H1 (cell line): ENCODE measurements around the gene CFDP1. TPM values are rescaled to one million over a fixed set of nuclear protein-coding genes. Genes with fewer than 3 reads are reported as not detected.

Source experiments
- ASH2L ChIP-seq: fragments of 200-600, 300-600 bp; sonication (generic); IDR thresholded peaks from one replicate; pipeline ENCODE4 v1.7.1; 2017; ENCODE audit warnings: low read length
- CHD7 ChIP-seq: fragments of 300-600 bp; sonication (generic); IDR thresholded peaks from 2 replicates; pipeline ENCODE4 v1.7.1; 2012; ENCODE audit warnings: low read length, moderate library complexity, mild to moderate bottlenecking, inconsistent platforms; ENCODE audit not compliant: insufficient replicate concordance
- SUZ12 ChIP-seq: fragments of 200-600 bp; sonication (generic); IDR thresholded peaks from 2 replicates; pipeline ENCODE4 v1.6.1; 2012; ENCODE audit warnings: mild to moderate bottlenecking, inconsistent platforms, low read length, moderate library complexity, mixed read lengths
- polyA plus RNA-seq, 7 experiments: library from polyadenylated mRNA; depleted of rRNA in 3 of 7; stranded (reverse) in 5 of 7; unstranded in 2 of 7; fragments of >200 nt in 5 of 7; fragments of 200-250 nt in 2 of 7; gene quantifications; 1 replicate in 5 of 7; 2 replicates in 1 of 7; 4 replicates in 1 of 7; pipeline versions ENCODE4 v1.2.1 to v1.2.3, GENCODE V29; 2011 to 2013; ENCODE audit warnings: missing spikeins in 2 of 7, mixed read lengths in 2 of 7
- total RNA-seq: library from RNA; stranded (reverse); fragmentation: NEBNext Ultra II Directional; extraction: Animal tissue kit (Norgen Biotek cat#: 25700); gene quantifications from 2 replicates; pipeline ENCODE4 v1.2.1, GENCODE V29; 2021

CFDP1 gene
- total and polyA plus RNA-seq, 2 of the 8 experiments (the other 6 are each of a cell fraction or from before 2014, with no cell fraction given): 25.5 to 77.3 TPM

GRCh38 chr16:75372236-75372856, 61.0 kb downstream of the CFDP1 start (continued):
- TF ChIP-seq CHD7 (no peak), SUZ12 (no peak), ASH2L (no peak)
